Esophagus squamous epithelium (tissue), 4 donors: Measurements from ENCODE around the gene DKC1.

ENCODE experiments used
- CTCF ChIP-seq, 6 experiments: fragments of 450-650 bp in 4 of 6; fragments of 200-600 bp in 2 of 6; sonication (generic) in 2 of 6; IDR thresholded peaks; one replicate each; pipeline ENCODE4 v1.5.1; 2016 to 2019; ENCODE audit warnings: antibody characterized with exemption in 6 of 6, mild to moderate bottlenecking in 4 of 6, moderate library complexity in 4 of 6
- POLR2A ChIP-seq, 4 donors: fragments of 450-650 bp; IDR thresholded peaks; one replicate each; pipeline ENCODE4 v1.6.1; 2017; ENCODE audit warnings: antibody characterized with exemption in 4 of 4, mild to moderate bottlenecking in 4 of 4, moderate library complexity in 3 of 4

GRCh38 chrX:154791467-154791866 lies 28.8 kb downstream of the DKC1 start:
- TF ChIP-seq CTCF (IDR thresholded peaks at IDR 0.05), result no peak
- TF ChIP-seq POLR2A (IDR thresholded peaks at IDR 0.05), result no peak
